GM12864 (cell line): ENCODE results near the gene KIAA0825.

Source experiments
- DNase-seq: peaks from one replicate; pipeline ENCODE4 v3.0.0-alpha.2; 2011; ENCODE audit warnings: low read depth
- H3K4me3 ChIP-seq: 2 replicates; pipeline ENCODE4 v1.5.1; 2011; ENCODE audit warnings: mild to moderate bottlenecking, low read depth, low read length, control low read depth
- CTCF ChIP-seq: IDR thresholded peaks from 2 replicates; pipeline ENCODE4 v1.5.1; 2011; ENCODE audit warnings: low read depth, mild to moderate bottlenecking, moderate library complexity, low read length, control low read depth, inconsistent platforms; ENCODE audit errors: missing control alignments

Gene KIAA0825

GRCh38 chr5:94431696-94432095 is 186.7 kb downstream of the KIAA0825 start:
- no peak overlapping the region for H3K4me3 ChIP-seq
- no peak for DNase-seq
- TF ChIP-seq CTCF, result no peak

GRCh38 chr5:94429566-94429965 is 188.8 kb downstream of the KIAA0825 start:
- TF ChIP-seq CTCF, result no peak
- no peak for DNase-seq
- H3K4me3 ChIP-seq, result no peak overlapping the region

- TF ChIP-seq CTCF, result no peak
Observed at GRCh38 chr5:94425396-94425795, 193.0 kb downstream of the KIAA0825 start.

GRCh38 chr5:94423411-94423810 is 195.0 kb downstream of the KIAA0825 start:
- DNase-seq, result no peak
- TF ChIP-seq CTCF, result no peak

More at GRCh38 chr5:94425396-94425795, 193.0 kb downstream of the KIAA0825 start:
- no peak for DNase-seq
- H3K4me3 ChIP-seq, result no peak overlapping the region

GRCh38 chr5:94422812-94423211 is 195.6 kb downstream of the KIAA0825 start:
- DNase-seq, result no peak
- no peak overlapping the region for H3K4me3 ChIP-seq
- TF ChIP-seq CTCF, result no peak

More at GRCh38 chr5:94423411-94423810, 195.0 kb downstream of the KIAA0825 start:
- no peak overlapping the region for H3K4me3 ChIP-seq

GRCh38 chr5:94420885-94421284 is 197.5 kb downstream of the KIAA0825 start:
- DNase-seq, result no peak
- H3K4me3 ChIP-seq, result no peak overlapping the region
- no peak for TF ChIP-seq CTCF

DNA sequence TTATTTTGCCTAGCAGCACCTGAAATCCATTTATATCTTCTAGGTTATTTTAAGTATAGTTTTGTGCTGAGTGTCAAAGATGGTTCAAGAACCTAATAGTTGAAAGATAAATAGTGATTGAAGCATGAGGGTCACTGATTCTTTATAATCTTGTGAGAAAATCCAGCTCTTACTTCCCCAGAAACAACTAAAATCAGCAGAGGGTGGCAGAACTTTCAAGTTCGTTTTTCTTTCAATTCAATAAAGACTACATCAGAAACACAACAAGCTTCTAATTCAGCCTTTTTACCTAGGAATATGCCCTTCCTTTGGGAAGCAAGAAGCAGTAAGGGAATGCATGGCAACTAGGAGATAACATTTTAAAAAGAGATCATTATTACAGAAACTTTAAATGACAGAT is 202.6 kb downstream of the KIAA0825 start:
- H3K4me3 ChIP-seq, result no peak overlapping the region
- no peak for TF ChIP-seq CTCF
- DNase-seq, result no peak
